ENCODE results near the gene AK5.

GRCh38 chr1:77265180-77265579 lies 16.6 kb upstream of the AK5 start:
- TF ChIP-seq CTCF (IDR thresholded peaks at IDR 0.05): no peak
- no peak for TF ChIP-seq ZFX (IDR thresholded peaks at IDR 0.05; ENCODE audit: borderline replicate concordance)

Measured in 22Rv1 (cell line).